ENCODE measurements around the gene MRPL42.

GRCh38 chr12:93536766-93537488 lies 69.6 kb downstream of the MRPL42 start:
- TF ChIP-seq CTCF (IDR thresholded peaks at IDR 0.05; ENCODE audit: low read depth, low read length, poor library complexity, severe bottlenecking) = no peak
- no peak for TF ChIP-seq EZH2phosphoT487 (IDR thresholded peaks at IDR 0.05; ENCODE audit: borderline replicate concordance, low read length)
